Measurements from ENCODE around the gene HPCA.

- TF ChIP-seq CTCF (conservative IDR thresholded peaks at IDR 0.05) (no peak), ZFX (IDR thresholded peaks at IDR 0.05) (no peak)
These were observed 31.2 kb downstream of the HPCA start for GRCh38 chr1:32917521-32917920.

All from C4-2B (cell line).